OCI-LY1 (cell line): ENCODE results near the gene TMEM59L.
A peak's percentile ranks its signal among the peaks of the same experiment; 100 is the strongest.

Experiments used
- H2AFZ ChIP-seq: fragments of 200-600 bp; sonication (generic), shearing (Covaris generic); 2 replicates; pipeline ENCODE4 v1.6.0; 2014; ENCODE audit warnings: antibody characterized with exemption, mild to moderate bottlenecking, low read length
- H3F3A ChIP-seq: fragments of 200-600 bp; sonication (generic), shearing (Covaris generic); 2 replicates; pipeline ENCODE4 v1.6.0; 2014; ENCODE audit warnings: mild to moderate bottlenecking, antibody characterized with exemption, low read length, moderate library complexity; ENCODE audit not compliant: insufficient read depth
- H3K27ac ChIP-seq: fragments of 200-600 bp; sonication (generic); 2 replicates; pipeline ENCODE4 v1.5.1; 2014; ENCODE audit warnings: low read length, mixed run types, mild to moderate bottlenecking, low read depth; ENCODE audit not compliant: poor library complexity, severe bottlenecking
- H3K27me3 ChIP-seq: fragments of 200-600 bp; sonication (generic); 2 replicates; pipeline ENCODE4 v1.6.0; 2014; ENCODE audit warnings: antibody characterized with exemption, mild to moderate bottlenecking, low read length, moderate library complexity; ENCODE audit not compliant: insufficient read depth
- H3K36me3 ChIP-seq: fragments of 200-600 bp; sonication (generic); 2 replicates; pipeline ENCODE4 v1.6.1; 2014; ENCODE audit warnings: mild to moderate bottlenecking, antibody characterized with exemption, low read length, moderate library complexity, mixed read lengths; ENCODE audit not compliant: insufficient read depth
- H3K4me1 ChIP-seq: fragments of 200-600 bp; sonication (generic); 2 replicates; pipeline ENCODE4 v1.5.1; 2014; ENCODE audit warnings: mild to moderate bottlenecking, low read length, moderate library complexity; ENCODE audit not compliant: insufficient read depth, severe bottlenecking
- H3K4me2 ChIP-seq: fragments of 200-600 bp; sonication (generic), shearing (Covaris generic); 2 replicates; pipeline ENCODE4 v1.6.1; 2014; ENCODE audit warnings: low read length
- H3K4me3 ChIP-seq: fragments of 200-600 bp; sonication (generic); 2 replicates; pipeline ENCODE4 v1.5.1; 2014; ENCODE audit warnings: low read length, low read depth, mild to moderate bottlenecking, mixed read lengths; ENCODE audit not compliant: poor library complexity, severe bottlenecking
- H3K79me2 ChIP-seq: fragments of 200-600 bp; shearing (Covaris generic); 2 replicates; pipeline ENCODE4 v1.6.1; 2016; ENCODE audit warnings: mixed run types, low read length, mixed read lengths; ENCODE audit not compliant: insufficient read depth
- H3K9ac ChIP-seq: fragments of 200-600 bp; sonication (generic), shearing (Covaris generic); 2 replicates; pipeline ENCODE4 v1.6.1; 2014; ENCODE audit warnings: mild to moderate bottlenecking, low read length, mixed read lengths
- H3K9me2 ChIP-seq: fragments of 200-600 bp; sonication (generic), shearing (Covaris generic); 2 replicates; pipeline ENCODE4 v1.6.1; 2014; ENCODE audit warnings: low read depth, mild to moderate bottlenecking, low read length, mixed read lengths
- H3K9me3 ChIP-seq: fragments of 200-600 bp; shearing (Covaris generic); 2 replicates; pipeline ENCODE4 v1.6.1; 2014; ENCODE audit warnings: low read length, mixed read lengths
- H4K20me1 ChIP-seq: fragments of 200-600 bp; sonication (generic), shearing (Covaris generic); 2 replicates; pipeline ENCODE4 v1.6.0; 2016; ENCODE audit warnings: mild to moderate bottlenecking, low read length; ENCODE audit not compliant: insufficient read depth
- CTCF ChIP-seq: fragments of 200-600 bp; sonication (generic), shearing (Covaris generic); IDR thresholded peaks from 2 replicates; pipeline ENCODE4 v1.5.1; 2017; ENCODE audit warnings: mild to moderate bottlenecking, antibody characterized with exemption, low read length, moderate library complexity, mixed read lengths
- EZH2 ChIP-seq: fragments of 200-600 bp; sonication (generic), shearing (Covaris generic); IDR thresholded peaks from 2 replicates; pipeline ENCODE4 v1.8.0; 2017; ENCODE audit warnings: borderline replicate concordance, mixed run types, mild to moderate bottlenecking, antibody characterized with exemption, low read length, moderate library complexity, mixed read lengths

The TMEM59L gene

GRCh38 chr19:18594096-18594823 lies 18.4 kb upstream of the TMEM59L start:
- TF ChIP-seq EZH2 (no peak), CTCF (peak; percentile 83)
- H3K9ac ChIP-seq, result peak overlapping the region; percentile 61
- no peaks in the 10 kb centered on the region for H3K9me3 ChIP-seq
- no peaks in the 10 kb centered on the region for H3K36me3 ChIP-seq
- peak overlapping the region; percentile 94 for H3K4me2 ChIP-seq
- H3K4me1 ChIP-seq, result peaks cover 36% of the 10 kb centered on the region
- no peaks in the 10 kb centered on the region; the same call in 1 of the 2 replicates for H3K27me3 ChIP-seq
- no peak overlapping the region for H2AFZ ChIP-seq
- peak overlapping the region; percentile 61 for H3K4me3 ChIP-seq
- peak overlapping the region; percentile 43 for H3K27ac ChIP-seq
- no peaks in the 10 kb centered on the region for H4K20me1 ChIP-seq
- H3K9me2 ChIP-seq, result no peaks in the 10 kb centered on the region
- no peaks in the 10 kb centered on the region for H3K79me2 ChIP-seq
- H3F3A ChIP-seq, result no peaks in the 10 kb centered on the region

GRCh38 chr19:18594824-18595373 lies 17.8 kb upstream of the TMEM59L start:
- H3K4me2 ChIP-seq, result peak overlapping the region; percentile 94
- H3K9ac ChIP-seq, result peak overlapping the region; percentile 61; the same call in 1 of the 2 replicates
- no peaks in the 10 kb centered on the region for H3F3A ChIP-seq
- H3K9me3 ChIP-seq, result no peaks in the 10 kb centered on the region
- H4K20me1 ChIP-seq, result no peaks in the 10 kb centered on the region
- no peak overlapping the region for H2AFZ ChIP-seq
- H3K4me3 ChIP-seq, result peak overlapping the region; percentile 61
- H3K4me1 ChIP-seq, result peaks cover 30% of the 10 kb centered on the region
- H3K9me2 ChIP-seq, result no peaks in the 10 kb centered on the region
- peaks cover 5% of the 10 kb centered on the region; the same call in 1 of the 2 replicates for H3K27me3 ChIP-seq
- no peak overlapping the region for H3K27ac ChIP-seq
- no peaks in the 10 kb centered on the region for H3K79me2 ChIP-seq
- H3K36me3 ChIP-seq, result no peaks in the 10 kb centered on the region
- TF ChIP-seq CTCF, result no peak

GRCh38 chr19:18595475-18595874 lies 17.2 kb upstream of the TMEM59L start:
- no peak overlapping the region for H3K9ac ChIP-seq
- peaks cover 24% of the 10 kb centered on the region for H3K4me1 ChIP-seq
- no peaks in the 10 kb centered on the region for H3K9me2 ChIP-seq
- H4K20me1 ChIP-seq, result no peaks in the 10 kb centered on the region
- no peak overlapping the region for H3K4me3 ChIP-seq
- no peak overlapping the region for H3K4me2 ChIP-seq
- no peak overlapping the region for H2AFZ ChIP-seq
- no peaks in the 10 kb centered on the region for H3F3A ChIP-seq
- H3K27me3 ChIP-seq, result peaks cover 6% of the 10 kb centered on the region; the same call in 1 of the 2 replicates
- no peaks in the 10 kb centered on the region for H3K36me3 ChIP-seq
- no peaks in the 10 kb centered on the region for H3K79me2 ChIP-seq
- TF ChIP-seq EZH2 (no peak), CTCF (no peak)
- H3K27ac ChIP-seq, result no peak overlapping the region
- H3K9me3 ChIP-seq, result no peaks in the 10 kb centered on the region
